ENCODE measurements around the gene VPS13D.
"Not testable (repeated sequence)": the region's sequence is repeated elsewhere in the genome, so short reads cannot be mapped to it uniquely, and the experiment has no call there.

Gene VPS13D

GRCh38 chr1:12529640-12530174, 299.9 kb downstream of the VPS13D start:
- DNase-seq, result no peak

DNA sequence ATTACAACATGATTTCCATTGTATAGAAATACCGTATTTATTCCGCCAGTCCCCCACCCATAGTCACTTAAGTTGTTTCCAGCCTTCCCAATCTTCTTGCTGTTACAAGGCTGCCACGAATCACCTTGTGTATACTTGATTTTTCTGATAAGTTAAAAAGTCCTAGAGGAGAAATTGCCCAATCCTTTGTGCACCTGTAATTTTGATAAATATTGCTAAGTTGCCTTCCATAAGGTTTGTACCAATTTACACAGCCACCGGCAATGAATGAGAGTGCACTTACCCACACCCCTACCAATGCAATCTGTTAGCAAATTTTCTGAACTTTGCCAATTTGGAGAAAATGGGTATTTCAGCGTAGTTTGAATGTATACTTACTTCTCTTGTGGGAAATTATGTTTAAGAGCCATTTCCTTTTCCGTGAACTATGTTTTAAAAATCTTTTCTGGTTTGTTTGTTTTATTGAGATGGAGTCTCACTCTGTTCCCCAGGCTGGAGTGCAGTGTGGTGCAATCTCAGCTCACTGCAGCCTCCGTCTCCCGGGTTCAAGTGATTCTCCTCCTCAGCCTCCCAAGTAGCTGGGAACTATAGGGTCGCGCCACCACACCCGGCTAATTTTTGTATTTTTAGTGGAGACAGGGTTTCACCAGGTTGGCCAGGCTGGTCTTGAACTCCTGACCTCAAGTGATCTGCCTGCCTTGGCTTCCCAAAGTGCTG, 300.8 kb downstream of the VPS13D start:
- DNase-seq, result no peak

DNA sequence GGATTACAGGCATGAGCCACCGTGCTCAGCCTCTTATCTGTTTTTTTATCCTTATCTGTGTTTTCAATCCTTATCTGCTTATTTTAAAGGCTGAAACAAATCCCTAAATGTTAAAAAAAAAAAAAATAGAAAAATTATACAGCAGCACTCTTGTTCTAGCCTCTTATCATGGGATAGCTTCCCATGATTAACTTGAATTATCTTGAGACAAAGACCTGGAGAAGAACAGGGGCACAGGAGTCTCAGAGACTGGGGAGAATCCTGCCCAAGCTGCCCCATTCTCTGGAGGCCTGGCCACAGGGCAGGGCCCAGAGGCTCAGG, 301.3 kb downstream of the VPS13D start:
- no peak for DNase-seq

- no peak for DNase-seq
These were observed 302.8 kb downstream of the VPS13D start for GRCh38 chr1:12532405-12533315.

DNA sequence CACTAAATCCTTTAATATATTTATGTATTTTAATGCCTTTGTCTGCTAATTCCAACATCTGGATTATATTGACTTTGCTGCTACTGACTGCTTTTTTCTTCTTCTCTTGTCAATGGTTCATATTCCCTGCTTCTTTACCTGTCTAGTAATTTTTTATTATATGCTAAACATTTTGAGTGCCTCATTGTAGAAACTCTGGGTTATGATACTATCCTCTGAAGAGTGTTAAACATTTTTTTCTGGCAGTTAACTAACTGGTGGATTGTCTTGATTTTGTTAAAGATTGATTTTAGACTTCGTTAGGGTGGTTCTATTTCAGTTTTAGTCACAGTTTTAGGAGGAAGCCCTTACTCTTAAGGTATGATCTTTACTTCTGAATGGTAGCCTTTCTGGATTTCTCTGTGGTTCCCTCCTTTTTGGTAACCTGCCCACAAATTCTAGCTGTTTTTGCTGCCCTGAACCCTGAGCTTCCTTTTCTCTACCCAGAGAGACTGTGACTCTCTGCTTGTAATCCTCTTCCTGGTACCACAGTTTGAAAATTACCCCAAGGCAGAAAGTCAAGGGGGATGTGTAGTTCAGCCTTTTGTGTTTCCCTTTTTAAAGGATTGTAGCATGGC, 306.3 kb downstream of the VPS13D start:
- DNase-seq, result no peak

DNA sequence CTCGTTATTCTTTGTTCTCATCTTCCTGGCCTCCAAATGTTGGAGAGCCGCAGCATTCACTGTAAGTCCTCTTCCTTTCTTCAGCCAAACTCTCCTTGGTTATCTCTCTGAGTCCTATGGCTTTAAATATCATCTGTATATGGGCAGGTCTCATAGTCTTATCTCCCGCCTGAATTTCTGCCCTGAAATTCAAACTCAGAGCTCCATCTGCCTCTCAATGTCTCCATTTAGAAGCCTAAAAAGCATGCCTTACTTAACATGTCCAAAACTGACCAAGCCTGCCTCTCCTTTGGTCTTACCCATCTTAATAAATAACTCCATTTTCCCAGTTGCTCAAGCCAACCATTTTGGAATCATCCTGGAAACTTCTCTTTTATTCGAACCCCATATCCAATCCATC, 307.5 kb downstream of the VPS13D start:
- DNase-seq, result no peak

DNA sequence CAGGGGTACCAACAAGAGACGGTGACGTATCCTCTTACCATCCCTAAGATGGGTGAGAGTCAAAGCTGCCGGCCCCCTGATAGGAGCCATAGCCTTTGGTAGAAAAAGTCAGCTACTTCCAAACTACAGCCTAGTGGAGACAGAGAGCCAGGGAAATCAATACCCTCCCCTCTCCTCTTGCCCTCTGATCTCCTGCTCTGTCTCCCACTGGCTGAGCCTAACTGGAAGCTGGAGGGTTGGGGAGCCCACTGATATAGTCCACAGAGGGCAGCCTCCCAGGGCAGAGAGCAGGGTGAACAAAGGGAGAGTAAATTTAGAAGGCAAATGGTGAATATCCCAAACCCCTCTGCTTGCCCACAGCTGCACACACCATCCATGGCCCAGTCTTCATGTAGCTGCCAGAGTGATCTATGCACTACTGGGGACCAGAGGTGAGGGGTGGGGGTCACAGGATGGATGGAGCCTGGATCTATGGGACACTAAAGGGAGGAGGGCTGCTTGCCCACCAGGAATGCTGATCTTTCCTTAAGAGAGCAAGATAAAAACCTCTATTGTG, 308.2 kb downstream of the VPS13D start:
- DNase-seq, result no peak

- DNase-seq, result not testable (repeated sequence)
These were observed 308.7 kb downstream of the VPS13D start for GRCh38 chr1:12538536-12538935.

DNA sequence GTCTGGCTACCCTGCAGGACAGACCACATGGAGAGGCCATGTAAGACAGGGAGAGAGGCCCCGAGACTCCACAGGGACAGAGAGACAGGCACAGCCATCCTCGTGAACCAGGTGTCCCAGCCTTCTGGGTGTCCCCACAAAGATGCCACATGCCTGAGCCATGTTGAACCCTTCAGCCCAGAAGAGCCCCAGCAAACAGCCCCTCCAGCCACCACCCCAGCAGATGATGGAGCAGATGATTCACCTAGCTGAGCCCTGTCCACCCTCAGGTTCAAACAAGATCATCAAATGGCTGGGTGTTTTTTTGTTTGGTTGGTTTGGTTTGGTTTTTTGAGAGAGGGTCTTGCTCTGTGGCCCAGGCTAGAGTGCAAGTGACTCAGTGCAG, 309.5 kb downstream of the VPS13D start:
- DNase-seq, result no peak

GRCh38 chr1:12539705-12540579, 310.1 kb downstream of the VPS13D start:
- DNase-seq, result no peak

GRCh38 chr1:12540580-12541273, 310.9 kb downstream of the VPS13D start:
- no peak for DNase-seq

DNA sequence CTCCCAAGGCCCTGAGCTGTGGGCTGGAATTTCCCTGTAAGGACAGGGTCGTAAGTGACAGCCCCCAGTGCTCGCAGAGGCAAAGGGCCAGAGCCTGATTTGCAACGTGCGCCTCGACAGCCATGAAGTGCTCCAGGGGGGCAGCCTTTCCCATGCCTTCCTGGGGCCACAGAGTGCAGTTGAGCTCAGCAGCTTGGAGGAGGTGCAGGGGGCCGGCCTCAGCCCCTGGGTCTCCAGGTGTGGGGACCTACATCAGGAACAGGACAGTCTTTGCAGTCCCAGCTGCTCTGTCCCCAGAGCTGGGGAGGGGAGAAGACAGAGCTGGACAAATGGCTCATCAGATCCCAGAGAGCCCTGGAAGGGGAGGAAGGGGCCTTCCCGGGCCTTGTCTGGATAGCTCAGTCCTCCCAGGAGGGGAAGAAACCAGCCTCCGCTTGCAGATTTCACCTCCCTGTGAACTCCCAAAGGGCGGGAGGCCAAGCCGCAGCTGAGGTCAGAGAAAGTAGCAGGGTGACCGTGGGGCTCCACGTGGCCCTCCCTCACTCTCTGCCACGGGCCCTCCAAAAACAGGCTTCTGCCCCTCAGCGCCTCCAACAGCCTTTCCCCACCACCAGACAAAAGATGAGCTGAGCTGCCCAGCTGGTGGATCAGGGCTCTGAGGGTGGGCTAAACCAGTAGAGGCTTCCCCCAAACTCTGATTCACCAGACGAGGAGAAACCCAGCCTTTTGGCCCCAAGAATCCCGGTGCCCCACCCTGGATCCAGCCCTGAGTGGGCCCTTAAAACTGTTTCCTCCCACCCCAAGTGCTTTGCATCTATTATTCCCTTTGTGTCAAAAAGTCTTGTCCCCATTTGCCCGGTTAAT, 311.7 kb downstream of the VPS13D start:
- DNase-seq, result no peak

DNA sequence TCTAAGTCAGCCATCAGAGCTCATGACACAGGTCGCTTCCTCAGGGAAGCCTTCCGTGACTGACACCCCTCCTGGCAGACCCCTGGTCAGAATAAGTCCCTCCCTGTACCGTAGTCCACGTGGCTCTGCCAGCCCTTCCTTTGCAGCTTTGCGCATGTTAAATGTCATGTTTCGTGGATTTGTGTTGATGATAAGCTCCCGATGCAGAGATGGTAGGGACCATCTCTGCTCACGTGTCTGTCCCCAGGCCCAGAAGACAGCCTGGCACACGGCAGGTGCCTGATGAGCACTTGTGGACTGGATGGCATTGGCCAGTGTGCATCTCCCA, 312.3 kb downstream of the VPS13D start:
- DNase-seq, result no peak

- no peak for DNase-seq
These were observed 313.1 kb downstream of the VPS13D start for GRCh38 chr1:12542616-12543592.

- no peak for DNase-seq
These were observed 313.9 kb downstream of the VPS13D start for GRCh38 chr1:12543740-12544154.

GRCh38 chr1:12544357-12544756, 314.5 kb downstream of the VPS13D start:
- DNase-seq, result no peak

- no peak for DNase-seq
These were observed 315.2 kb downstream of the VPS13D start for GRCh38 chr1:12544992-12545391.

DNA sequence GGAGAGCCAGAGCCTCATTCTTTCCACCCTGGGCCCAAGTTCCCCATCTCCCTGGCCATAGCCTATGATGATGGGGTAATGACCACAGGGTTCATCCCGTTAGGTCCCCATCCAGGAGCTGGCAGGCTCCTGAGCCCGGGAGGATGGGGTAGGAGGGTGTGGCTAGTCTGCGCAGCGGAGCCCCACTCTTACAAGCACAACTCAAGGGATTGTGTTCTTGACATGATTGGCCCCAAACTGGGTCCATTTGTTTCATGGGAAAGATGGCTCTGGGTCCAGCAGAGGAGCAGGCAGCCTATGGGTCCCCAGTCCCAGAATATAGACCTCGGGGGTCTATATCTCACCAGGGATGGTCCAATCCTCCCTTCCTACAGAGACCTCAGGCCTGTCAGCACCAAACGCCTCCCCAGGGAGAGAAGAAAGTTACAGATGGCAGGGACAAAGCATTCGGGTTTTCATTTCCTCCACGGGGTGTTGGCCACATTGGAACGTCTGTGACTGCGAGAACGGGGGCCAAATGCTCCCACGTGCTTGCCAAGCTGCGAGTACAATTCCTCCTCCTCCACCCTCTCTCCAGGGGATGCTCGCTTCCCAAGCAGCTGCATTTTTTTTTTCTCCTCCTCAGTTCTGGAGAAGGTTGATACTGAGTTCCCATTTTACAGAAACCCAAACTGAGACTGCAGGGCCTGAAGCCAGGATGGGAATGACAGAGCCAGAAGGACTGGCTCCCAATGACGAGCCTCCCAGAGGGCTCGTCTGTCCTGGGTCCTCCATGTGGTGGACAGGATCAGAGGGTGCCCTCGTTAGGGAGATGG, 317.1 kb downstream of the VPS13D start:
- DNase-seq, result no peak

Measured in NK-92 treated with Interleukin-12 subunit alpha and Interleukin-12 subunit beta, amount 100 ng/mL, for 24 hours (cell line).